GM19240 (cell line): Measurements from ENCODE around the gene QPRT.
"Not testable (repeated sequence)": the region's sequence is repeated elsewhere in the genome, so short reads cannot be mapped to it uniquely, and the experiment has no call there.

Experiments
- DNase-seq: peaks from one replicate; pipeline ENCODE4 v3.0.0; 2011; ENCODE audit warnings: low spot score; ENCODE audit not compliant: insufficient read length

QPRT gene

GRCh38 chr16:29662729-29663015 lies 16.3 kb upstream of the QPRT start:
- DNase-seq: no peak

- DNase-seq: no peak
Measured at GRCh38 chr16:29663016-29663806, 15.8 kb upstream of the QPRT start, which contains the start of gene SPN. TSS of gene SPN (plus strand) at chr16:29663247. CDS start at chr16:29663729, 482 bp downstream.

GRCh38 chr16:29663807-29664090 lies 15.2 kb upstream of the QPRT start:
- no peak for DNase-seq

- DNase-seq: no peak
Measured at GRCh38 chr16:29664091-29664921, 14.7 kb upstream of the QPRT start.

- DNase-seq: no peak
Measured at GRCh38 chr16:29665294-29666077, 13.5 kb upstream of the QPRT start.

- not testable (repeated sequence) for DNase-seq
Measured at GRCh38 chr16:29667322-29667610, 11.7 kb upstream of the QPRT start.

- no peak for DNase-seq
Measured at GRCh38 chr16:29667755-29668154, 11.2 kb upstream of the QPRT start.

- DNase-seq: no peak
Measured at GRCh38 chr16:29668267-29668666, 10.7 kb upstream of the QPRT start.

GRCh38 chr16:29673501-29673900 lies 5.5 kb upstream of the QPRT start:
- DNase-seq: no peak

GRCh38 chr16:29674188-29674587 lies 4.8 kb upstream of the QPRT start:
- DNase-seq: no peak

- no peak for DNase-seq
Measured at GRCh38 chr16:29675811-29676643, 3.0 kb upstream of the QPRT start.

- DNase-seq: no peak
Measured at GRCh38 chr16:29676989-29677785, 1.8 kb upstream of the QPRT start.

- DNase-seq: no peak
Measured at GRCh38 chr16:29680180-29680598, 1.2 kb downstream of the QPRT start.

GRCh38 chr16:29683543-29684090 lies 4.6 kb downstream of the QPRT start:
- DNase-seq: no peak

GRCh38 chr16:29684679-29685078 lies 5.7 kb downstream of the QPRT start:
- DNase-seq: no peak

- no peak for DNase-seq
Measured at GRCh38 chr16:29686740-29687332, 7.9 kb downstream of the QPRT start.

GRCh38 chr16:29687755-29688154 lies 8.8 kb downstream of the QPRT start:
- no peak for DNase-seq

- DNase-seq: no peak
Measured at GRCh38 chr16:29688172-29688571, 9.2 kb downstream of the QPRT start.

- DNase-seq: not testable (repeated sequence)
Measured at GRCh38 chr16:29689490-29690351, 10.7 kb downstream of the QPRT start.
